IPS-NIHi11 (cell line): ENCODE results near the gene MBD4.
"Not testable (repeated sequence)": the region's sequence is repeated elsewhere in the genome, so short reads cannot be mapped to it uniquely, and the experiment has no call there.

Source experiments
- DNase-seq: peaks from one replicate; pipeline ENCODE4 v3.0.0; 2012; ENCODE audit warnings: mixed read lengths, low spot score

Gene MBD4

GRCh38 chr3:129409541-129409940 lies 30.2 kb downstream of the MBD4 start:
- DNase-seq, result no peak

GRCh38 chr3:129404610-129405009 lies 35.1 kb downstream of the MBD4 start:
- no peak for DNase-seq

DNA sequence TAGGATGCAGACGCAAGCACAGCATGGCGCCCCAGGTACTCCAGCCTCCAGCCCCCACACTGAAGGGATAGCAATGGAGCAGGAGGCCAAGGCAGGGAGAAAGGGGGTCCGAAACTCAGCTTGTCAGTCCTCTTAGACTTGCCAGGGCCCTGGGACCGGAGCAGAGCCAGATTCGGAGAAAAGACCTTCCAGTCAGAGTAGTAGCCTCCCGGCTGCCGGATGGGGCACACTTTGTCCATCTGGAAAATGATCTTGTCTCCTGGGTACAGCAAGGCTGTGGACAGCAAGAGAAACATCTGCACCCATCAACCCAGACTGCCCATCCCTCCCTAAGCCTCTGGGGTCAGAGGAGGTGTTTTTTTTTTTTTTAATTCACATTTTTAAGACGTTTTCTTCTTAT lies 35.6 kb downstream of the MBD4 start:
- no peak for DNase-seq

DNA sequence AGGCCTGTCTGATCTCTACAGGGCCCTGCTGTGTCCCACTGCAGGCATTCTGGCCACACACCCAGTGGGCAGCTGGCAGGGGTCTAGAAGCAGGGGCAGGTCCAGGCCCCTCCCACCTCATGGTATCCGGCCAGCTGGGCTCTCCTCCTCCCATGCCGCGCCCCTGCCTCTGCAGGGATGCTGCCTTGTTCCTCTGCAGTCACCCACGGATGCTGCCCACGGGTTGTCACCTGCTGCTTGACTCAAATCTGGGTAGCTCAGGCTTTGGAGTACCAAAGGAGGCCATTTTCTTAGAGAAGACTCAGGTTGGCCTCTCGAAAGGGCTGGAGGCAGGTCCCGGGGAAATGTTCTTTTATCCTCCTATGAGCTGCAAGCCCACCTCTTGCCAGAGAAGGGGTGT lies 36.3 kb downstream of the MBD4 start:
- no peak for DNase-seq

GRCh38 chr3:129402616-129403015 lies 37.1 kb downstream of the MBD4 start:
- DNase-seq, result no peak

DNA sequence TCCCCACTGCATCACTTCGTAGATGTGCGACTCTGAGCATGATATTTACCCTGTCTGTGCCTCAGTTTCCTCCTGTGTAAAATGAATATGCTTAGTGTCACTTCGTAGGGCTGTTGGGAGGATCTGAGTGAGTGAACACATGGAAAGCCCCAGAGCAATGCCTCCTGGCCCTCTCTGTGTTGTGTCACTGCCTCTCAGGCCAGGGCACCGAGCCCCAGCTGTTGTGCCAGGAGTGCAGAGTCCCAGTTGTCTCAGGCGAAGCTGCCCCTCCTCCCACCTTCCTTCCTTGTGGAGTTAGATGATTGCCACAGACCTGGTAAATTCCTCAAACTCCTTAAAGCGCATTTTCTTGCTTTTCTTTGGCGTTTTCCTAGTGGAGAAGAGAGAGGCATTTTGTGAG lies 37.5 kb downstream of the MBD4 start:
- DNase-seq, result no peak

DNA sequence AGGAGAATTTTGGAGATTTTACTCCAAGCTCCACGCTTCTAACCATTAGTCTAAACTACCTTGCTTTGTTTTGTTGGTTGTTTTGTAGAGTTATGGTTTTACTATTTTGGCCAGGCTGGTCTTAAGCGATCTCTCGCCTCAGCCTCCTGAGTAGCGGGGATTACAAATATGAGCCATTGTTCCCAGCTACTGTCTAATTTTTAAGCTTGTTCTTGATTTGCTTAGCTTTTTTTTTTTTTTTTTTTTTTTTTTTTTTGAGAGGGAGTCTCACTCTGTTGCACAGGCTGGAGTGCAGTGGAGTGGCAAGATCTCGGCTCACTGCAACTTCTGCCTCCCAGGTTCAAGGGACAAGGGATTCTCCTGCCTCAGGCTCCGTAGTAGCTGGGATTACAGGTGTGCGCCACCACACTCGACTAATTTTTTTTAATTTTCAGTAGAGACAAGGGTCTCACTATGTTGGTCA lies 39.8 kb downstream of the MBD4 start:
- no peak for DNase-seq

GRCh38 chr3:129399145-129399894 lies 40.4 kb downstream of the MBD4 start:
- peak; percentile 88 for DNase-seq

DNA sequence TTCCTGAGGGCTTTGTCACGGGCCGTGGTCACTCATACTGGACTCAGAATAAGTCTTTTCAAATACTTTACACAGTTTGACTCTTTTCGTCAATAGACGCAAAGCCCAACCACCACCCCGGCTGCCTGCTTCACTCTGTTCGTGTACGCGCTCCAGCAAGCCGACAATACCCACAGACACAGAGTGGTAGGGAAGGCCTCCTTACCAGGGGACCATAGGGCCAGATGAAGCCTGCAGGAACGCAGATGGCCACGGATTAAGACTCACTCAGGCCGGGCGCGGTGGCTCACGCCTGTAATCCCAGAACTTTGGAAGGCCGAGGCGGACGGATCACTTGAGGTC lies 41.0 kb downstream of the MBD4 start:
- DNase-seq, result no peak

DNA sequence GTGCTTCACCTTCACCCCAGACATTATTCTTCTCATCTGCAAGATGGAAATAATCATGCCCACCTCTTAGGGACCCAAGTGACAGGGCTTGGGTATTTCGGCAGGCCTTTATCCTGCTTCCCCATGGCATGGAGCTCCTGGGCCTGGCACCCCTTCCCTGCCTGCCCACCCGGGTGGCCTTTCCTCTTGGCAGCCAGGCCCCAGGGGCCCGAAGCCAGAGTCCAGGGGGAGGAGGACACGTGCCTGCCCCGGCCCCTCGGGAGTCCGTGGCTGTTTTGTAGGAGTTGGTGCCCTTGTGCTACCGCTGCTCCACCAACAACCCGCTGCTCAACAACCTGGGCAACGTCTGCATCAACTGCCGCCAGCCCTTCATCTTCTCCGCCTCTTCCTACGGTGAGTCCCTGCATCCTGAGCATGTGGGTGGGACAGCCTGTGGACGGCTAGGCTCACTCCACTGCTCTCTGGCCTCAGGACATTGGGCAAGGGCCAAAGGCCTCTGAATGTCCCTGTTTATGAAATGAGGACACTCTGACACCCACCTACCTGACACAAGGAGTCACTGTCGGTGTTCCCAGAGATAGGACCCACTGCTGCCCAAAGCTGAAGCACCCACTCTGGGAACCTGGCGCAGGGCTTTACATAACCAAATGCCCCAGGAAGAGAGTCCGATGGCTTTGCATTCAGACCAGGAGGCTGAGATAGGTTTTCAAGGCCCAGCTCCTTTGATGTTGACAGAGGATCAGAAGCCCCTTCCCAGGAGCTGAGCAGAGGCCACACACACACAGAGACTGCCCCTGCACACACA lies 45.8 kb downstream of the MBD4 start:
- DNase-seq, result not testable (repeated sequence)

- DNase-seq, result no peak
Observed at GRCh38 chr3:129393271-129393670, 46.5 kb downstream of the MBD4 start.

GRCh38 chr3:129392106-129392887 lies 47.5 kb downstream of the MBD4 start:
- DNase-seq, result not testable (repeated sequence)

DNA sequence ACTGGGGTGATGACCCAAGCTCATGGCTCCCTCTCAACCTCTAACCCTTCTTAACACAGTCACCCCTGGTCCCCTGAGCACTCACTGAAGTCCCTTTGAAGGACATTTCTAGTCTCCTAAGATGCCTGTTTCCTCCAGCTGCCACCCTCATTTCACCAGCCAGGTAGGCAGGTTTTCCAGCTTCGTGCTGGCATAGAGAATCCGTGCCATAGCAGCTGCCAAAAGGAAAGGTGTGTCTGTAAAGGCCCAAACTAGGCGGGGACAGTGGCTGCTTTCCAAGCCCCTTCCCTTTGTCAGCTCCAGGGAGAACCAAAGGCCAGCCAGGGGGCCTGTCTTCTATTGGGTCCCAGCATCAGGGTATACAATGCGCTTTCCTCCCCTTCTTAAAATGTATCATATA lies 48.2 kb downstream of the MBD4 start:
- not testable (repeated sequence) for DNase-seq

DNA sequence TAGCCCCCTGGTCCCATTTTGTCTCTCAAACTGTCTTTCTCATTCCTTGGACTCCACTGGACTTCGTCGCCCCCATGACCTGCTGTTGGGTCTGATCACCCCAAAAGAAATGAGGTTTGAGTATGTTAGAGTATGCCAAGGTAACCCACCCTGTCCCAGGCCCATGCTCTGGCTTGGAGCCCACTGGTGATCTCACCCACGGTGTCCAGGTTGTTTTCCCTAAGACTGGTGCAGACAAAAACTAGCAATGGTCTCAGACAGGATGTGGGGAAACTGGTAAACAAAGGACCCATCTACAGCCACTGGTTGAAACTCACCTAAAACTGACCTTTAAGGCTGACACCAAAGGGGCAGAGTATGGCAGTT lies 50.2 kb downstream of the MBD4 start:
- no peak for DNase-seq

DNA sequence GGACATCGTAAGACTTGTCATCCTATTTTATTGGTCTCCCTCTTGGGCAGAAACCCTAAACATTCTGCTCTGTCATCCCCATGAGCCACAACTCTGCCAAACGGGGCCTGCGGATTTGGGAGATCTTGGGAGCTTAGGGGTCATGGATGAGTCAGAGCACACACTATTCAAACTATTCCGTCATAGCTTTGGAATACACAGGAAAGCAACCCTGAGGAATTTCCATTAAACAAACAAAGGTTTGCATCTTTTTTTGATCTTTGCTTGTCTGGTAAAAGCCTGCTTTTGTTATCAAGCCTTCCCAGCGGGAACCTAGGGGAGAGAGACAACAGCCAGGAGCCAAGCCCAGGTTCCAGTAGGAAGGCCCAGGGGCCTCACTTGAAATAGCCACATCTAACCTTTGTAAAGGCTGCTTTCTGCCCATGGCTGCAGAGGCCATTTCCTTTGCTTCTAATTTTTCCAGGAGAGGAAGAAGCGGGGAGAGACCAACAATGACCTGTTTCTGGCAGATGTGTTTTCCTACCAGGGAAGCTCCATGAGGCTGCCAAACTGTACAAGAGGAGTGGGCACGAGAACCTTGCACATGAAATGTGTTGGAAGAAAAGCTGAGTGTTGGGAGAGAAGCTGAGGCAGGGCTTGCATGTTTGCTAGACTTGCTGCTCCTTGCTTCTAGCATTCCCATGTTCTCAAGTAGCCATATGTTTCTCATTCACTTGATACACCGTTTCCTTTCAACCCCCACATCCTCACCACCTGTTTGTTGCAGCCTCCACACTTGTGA lies 50.8 kb downstream of the MBD4 start:
- DNase-seq, result not testable (repeated sequence)

DNA sequence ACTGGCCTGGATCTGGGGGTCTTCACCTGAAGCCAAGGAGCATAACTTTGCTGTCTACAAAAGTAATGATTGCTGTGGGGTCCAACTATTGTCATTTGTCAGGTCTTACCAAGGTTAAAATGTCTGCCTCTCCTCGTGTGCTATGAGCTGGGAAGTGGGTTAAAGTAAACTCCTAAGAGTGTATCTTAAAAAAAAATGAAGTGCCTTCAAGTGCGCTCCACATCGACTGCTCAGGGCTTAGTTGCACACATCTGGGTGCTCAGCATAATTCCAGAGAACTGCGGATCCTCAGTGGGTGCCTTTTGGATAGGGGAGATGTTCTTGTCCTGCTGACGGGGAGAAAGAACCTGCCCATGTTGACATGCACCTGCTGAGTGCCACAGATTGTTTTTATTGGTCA lies 52.3 kb downstream of the MBD4 start:
- no peak for DNase-seq

- no peak for DNase-seq
Observed at GRCh38 chr3:129386984-129387383, 52.8 kb downstream of the MBD4 start.

- not testable (repeated sequence) for DNase-seq
Observed at GRCh38 chr3:129385507-129385906, 54.2 kb downstream of the MBD4 start.

DNA sequence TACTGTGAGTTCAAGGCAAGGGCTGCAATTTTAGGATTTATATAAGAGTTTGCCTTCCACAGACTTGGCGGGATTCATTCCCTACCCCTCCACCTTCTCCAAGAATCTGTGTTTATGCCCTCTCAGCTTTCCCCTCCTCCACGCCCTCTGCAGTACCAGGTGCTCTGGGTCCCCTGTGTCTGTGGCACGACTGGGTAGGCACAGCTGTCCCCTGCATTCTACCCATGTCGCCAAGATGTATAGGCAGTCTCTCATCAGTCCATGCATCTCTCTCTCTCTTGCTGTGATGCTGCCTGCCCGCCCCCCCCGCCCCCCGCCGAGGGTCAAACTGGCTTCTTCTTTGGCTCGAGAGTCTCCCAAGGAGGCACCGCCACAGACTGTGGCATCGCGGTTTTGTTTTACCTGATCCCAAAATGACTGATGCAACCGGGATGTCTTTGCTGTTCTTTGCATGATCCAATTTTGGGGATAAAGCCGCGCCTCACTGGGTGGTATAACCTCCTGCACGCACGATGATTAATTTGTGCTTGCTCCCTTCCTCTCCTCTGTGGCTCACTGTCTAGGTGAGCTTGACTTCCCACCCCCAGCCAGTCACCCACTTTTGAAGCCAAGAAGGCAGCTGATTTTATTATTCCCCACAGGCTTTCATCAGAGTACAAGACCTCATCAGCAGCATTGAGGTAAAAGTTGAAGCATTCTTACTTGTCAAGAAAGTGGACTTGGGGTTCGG lies 55.0 kb downstream of the MBD4 start:
- DNase-seq, result no peak

- DNase-seq, result not testable (repeated sequence)
Observed at GRCh38 chr3:129384103-129384502, 55.6 kb downstream of the MBD4 start.

DNA sequence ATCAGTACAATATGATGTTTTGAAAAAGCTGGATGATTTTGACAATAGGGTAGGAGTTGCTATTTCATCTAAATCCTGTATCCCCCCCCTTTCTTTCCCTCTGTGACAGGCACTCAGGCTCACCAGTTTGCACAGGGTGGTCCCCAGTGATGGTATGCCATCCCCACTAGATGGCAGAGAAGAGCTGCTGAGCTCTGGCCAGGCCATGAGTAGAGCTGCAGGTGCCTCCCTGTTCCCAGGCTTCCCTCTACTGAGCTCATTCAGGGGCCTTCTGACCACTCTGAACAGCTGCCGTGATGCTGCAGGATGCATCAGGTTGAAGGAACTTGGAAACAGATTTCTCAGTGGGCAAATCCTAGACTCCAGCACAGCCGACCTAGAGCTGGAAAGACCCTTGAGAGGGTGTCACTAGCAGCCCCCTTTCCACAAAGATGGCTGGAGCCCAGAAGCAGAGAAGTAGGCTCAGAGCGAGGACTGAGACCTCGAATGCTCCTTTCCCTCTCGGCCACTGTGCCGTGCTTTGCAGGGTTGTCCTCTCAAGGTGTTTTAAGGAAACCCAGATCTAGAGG lies 56.4 kb downstream of the MBD4 start:
- peak; percentile 88 for DNase-seq
